NCI-H1930 (cell line): ENCODE results near the gene ACOT11.
A peak's percentile ranks its signal among the peaks of the same experiment; 100 is the strongest.

Source experiments
- DNase-seq, 2 experiments: peaks; one replicate each; lab custom pipeline; 2025; lab: John Stamatoyannopoulos, UW

The ACOT11 gene

DNA sequence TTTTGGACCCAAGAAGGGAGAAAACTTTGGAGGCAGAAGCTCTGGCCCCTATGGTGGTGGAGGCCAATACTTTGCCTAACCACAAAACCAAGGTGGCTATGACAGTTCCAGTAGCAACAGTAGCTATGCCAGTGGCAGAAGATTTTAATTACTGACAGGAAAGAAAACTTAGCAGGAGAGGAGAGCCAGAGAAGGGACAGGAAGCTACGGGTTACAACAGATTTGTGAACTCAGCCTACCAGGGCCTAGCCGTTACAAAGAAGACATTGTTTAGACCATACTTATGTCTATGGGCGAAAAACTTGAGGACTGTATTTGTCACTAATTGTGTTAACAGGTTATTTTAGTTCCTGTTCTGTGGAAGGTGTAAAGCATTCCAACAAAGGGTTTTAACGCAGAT, 10.4 kb upstream of the ACOT11 start:
- no peak for DNase-seq

DNA sequence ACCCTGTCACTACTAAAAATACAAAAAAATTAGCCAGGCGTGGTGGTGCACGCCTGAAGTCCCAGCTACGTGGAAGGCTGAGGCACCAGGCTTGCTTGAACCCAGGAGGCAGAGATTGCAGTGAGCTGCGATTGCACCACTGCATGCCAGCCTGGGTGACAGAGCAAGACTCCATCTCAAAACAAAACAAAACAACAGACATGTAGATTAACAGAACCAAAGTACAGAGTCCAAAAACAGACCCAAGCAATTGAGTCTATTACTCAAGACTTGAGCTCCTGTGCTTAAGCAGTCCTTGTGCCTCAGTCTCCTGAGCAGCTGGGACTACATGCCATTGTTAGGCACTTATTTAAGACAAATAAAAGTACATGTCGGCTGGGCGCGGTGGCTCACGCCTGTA, 9.5 kb upstream of the ACOT11 start:
- DNase-seq: no peak

- DNase-seq: no peak
These were observed 7.3 kb upstream of the ACOT11 start for GRCh38 chr1:54540582-54541295.

- DNase-seq: peak; percentile 76 to 77
These were observed 5.7 kb upstream of the ACOT11 start for GRCh38 chr1:54542120-54542961.

GRCh38 chr1:54542962-54543539, 5.0 kb upstream of the ACOT11 start:
- no peak for DNase-seq

DNA sequence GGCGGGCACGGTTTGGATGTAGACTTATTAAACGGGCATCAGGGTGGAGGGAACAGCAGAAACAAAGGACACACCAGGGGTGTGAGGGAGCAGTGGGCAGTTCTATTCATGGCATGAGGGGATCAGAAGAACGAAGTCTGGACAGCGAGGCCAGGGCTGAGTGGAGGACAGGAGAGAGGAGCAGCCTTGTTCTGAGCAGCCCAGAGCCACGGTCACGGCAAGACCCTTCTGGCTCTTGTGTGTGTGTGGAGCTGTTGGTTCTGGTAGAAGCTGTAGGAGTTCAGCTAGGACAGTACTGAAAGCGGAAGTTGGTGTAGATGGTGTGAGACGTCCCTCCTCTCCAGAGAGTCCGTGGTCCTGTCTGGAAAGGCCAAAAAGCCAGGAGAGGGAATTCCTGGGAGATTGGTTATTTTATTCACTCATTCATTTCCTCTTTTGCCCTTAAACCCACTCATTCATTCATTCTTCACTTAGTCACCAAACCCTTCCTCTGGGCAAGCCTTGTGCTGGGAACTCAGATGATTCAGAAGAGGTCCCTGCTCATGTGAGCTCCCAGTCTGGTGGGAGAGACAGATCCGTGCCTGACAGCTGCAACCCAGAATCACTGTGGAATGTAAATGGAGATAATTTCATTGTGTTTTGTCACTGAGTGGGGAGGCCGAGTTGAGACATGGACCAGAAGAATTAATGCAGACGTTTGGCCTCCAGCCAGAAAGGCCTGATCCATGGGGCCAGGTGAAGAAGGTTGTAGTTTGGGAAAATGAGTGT, 4.1 kb upstream of the ACOT11 start:
- DNase-seq: no peak

GRCh38 chr1:54545916-54546635, 2.0 kb upstream of the ACOT11 start:
- DNase-seq: no peak

- DNase-seq: no peak
These were observed 1.2 kb upstream of the ACOT11 start for GRCh38 chr1:54546651-54547401.

- DNase-seq: no peak
These were observed 489 bp downstream of the ACOT11 start for GRCh38 chr1:54548389-54549044.

- DNase-seq: no peak
These were observed 1.3 kb downstream of the ACOT11 start for GRCh38 chr1:54549181-54549924.

DNA sequence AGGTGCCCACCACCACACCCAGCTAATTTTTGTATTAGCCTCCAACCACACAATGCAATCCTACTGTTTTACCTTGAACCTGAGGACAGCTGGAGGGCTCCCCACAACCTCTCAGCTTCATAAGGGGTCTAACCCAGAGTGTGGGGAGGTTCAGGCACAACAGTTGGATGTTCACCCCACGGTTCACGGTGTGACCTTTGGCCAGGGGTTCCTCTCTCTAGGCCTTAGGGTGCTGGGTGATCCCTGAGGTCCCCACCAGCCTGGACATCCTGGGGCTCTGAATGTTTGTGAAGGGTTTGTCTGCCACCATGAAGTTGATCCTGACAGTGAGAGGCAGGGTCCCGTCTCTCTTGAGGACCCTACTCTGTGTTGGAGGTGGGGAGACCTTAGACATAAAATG, 3.9 kb downstream of the ACOT11 start:
- no peak for DNase-seq

GRCh38 chr1:54553602-54554313, 5.7 kb downstream of the ACOT11 start:
- no peak for DNase-seq

GRCh38 chr1:54556110-54556509, 8.1 kb downstream of the ACOT11 start:
- no peak for DNase-seq

DNA sequence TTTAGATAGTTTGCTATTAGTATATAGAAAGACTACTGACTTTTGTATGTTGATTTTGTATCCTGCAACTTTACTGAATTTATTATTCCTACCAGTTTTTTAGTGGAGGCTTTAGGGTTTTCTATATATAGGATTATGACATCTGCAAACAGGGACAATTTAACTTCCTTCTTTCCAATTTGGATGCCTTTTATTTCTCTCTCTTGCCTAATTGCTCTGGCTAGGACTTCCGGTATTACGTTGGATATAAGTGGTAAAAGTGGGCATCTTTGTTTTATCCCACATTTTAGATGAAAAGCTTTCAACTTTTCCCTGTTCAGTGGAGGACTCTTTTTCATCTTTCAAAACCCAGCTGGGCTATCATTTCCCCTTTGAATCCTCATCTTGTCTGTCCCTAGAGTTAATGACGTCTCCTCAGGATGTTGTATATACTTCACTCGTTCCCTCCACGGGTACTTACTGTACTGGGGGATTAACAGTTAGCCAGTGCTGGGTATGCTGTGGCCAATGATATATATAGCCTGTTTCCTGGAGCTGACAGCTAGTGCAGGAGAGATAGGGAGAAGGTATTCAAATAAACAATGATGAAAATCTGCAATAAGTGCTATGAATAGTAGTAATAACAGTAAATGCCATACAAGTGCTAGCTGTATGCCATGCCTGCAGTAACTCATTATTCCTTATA, 9.8 kb downstream of the ACOT11 start:
- no peak for DNase-seq

- no peak for DNase-seq
These were observed 10.5 kb downstream of the ACOT11 start for GRCh38 chr1:54558434-54559030.

DNA sequence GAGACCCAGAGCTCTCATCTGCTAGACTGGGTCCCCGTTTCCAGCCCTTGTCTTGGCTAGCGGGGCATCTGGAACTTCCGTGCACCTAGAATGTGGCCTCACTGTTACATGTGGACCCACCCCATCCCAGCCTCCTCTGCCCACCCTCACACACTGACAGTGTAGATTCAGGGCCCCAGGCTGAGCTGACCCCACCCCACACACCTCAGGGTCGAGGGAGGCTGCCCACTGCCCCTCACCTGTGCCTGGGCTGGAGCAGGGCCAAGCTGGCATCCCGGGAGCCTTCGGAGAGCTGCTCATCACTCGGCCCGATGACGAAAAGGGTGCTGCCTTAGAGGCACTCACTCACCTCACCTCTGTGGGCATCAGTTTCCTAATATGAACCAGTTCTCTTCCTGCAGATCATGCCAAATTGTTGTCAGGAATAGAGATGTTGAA, 11.1 kb downstream of the ACOT11 start:
- DNase-seq: no peak

DNA sequence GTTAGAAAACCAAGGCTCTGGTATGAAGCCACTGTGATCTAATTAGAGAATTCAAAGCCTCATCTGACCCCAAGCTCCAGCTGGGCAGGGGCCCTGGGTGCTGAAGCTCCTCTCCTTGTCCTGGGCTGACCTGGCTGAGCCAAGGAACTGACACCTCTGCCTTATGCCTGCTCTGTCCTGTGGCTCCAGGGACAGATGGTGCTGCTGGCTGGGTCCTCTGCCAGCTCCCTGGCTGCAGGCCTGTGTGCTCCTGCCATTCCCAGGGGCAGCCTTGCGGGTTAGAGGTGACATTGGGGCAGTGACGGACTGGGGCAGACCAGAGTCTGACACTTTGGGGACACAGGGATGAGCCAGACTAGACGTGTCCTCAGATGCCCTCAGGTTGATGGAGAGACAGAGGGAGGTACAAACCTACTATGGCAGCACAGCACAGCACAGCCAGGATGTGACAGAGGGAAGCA, 11.8 kb downstream of the ACOT11 start:
- DNase-seq: no peak
